Measurements from ENCODE around the gene BCL11B.

BCL11B gene

DNA sequence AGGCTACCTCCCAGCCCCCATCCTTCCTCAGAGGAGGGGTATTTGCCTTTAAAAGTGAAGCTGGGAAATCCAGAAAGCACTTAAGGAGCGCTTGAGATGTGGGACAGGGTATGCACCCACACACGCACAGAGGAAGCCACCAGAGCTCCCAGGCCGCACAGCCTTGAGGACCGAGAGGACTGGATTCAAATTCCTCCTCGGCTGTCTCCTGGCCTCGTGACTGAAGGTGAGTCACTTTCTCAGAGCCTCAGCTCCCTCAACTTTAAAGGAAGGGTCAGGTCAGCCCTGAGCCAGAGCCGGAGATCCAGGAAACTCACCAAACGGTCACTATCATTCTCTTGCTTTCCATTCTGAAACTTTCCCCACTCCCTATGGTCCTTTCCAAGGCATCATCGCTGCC lies 37.6 kb downstream of the BCL11B start:
- CTCF ChIA-PET, result interaction anchor here (0.6 to 0.7 kb wide), 2 partner anchors 31 to 921 kb away, joined by 3 read pairs; no protein-coding TSS in a partner anchor
- POLR2A ChIA-PET, result interaction anchor here (0.9 to 1.4 kb wide), 2 partner anchors 11 to 55 kb away, joined by 3 to 4 read pairs; no protein-coding TSS in a partner anchor
- no peak for TF ChIP-seq FOXA1 (IDR thresholded peaks at IDR 0.05)
- TF ChIP-seq, protein P1, sequence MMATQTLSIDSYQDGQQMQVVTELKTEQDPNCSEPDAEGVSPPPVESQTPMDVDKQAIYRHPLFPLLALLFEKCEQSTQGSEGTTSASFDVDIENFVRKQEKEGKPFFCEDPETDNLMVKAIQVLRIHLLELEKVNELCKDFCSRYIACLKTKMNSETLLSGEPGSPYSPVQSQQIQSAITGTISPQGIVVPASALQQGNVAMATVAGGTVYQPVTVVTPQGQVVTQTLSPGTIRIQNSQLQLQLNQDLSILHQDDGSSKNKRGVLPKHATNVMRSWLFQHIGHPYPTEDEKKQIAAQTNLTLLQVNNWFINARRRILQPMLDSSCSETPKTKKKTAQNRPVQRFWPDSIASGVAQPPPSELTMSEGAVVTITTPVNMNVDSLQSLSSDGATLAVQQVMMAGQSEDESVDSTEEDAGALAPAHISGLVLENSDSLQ (IDR thresholded peaks at IDR 0.05), result no peak
- no peak for TF ChIP-seq ZNF384 (IDR thresholded peaks at IDR 0.05)
- TF ChIP-seq SP1 (IDR thresholded peaks at IDR 0.05), result no peak
- no peak for TF ChIP-seq HDGF (IDR thresholded peaks at IDR 0.05; ENCODE audit: borderline replicate concordance)
- no peak for TF ChIP-seq SUZ12 (IDR thresholded peaks at IDR 0.05)
- no peak for DNase-seq (ENCODE audit: extremely low spot score)

DNA sequence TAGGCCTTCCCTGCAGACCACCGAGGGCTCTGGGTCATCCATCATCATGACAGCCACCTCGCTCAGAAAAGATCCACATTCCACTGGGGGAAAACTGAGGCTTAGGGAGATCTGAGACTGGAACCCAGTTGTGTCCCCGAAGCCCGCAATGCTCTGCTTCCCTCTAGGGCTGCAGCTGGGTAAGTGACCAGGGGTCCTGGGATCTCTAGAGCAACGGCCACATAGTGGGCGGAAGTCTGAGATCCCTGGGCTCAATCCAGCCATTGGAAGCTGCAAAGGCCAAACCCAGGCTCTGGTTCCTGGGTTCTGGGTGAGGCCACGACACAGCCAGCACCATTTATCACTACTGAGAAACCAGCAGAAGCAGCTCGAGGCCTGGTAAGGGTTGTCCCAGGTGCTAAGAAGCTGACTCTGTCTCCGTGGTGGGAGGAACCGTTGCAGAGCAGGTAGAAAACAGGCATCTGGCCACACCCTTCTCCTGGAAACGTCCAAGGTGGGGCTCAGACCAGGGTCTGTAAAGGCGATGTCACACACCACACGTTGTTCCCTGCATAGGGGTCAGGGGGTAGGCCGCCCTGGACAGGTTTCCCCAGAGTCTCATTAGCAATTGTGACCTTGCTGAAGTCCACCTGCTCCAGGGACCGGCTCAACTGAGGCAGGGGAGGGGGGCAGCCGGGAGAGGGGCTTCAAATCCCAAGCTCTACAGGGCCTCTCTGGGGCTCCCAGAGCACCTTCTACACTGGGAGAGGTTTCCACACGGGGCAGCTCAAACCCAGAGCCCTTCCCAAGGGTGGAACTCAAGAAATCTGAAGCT lies 38.6 kb downstream of the BCL11B start:
- ChIA-PET POLR2A (no interaction called here), CTCF (interaction anchor here (0.6 kb wide), 2 partner anchors 197 to 922 kb away, joined by 3 read pairs; no protein-coding TSS in a partner anchor)
- TF ChIP-seq, protein P1 (IDR thresholded peaks at IDR 0.05), result peak; percentile 60
- TF ChIP-seq SUZ12 (IDR thresholded peaks at IDR 0.05), result no peak
- no peak for DNase-seq (ENCODE audit: extremely low spot score)

DNA sequence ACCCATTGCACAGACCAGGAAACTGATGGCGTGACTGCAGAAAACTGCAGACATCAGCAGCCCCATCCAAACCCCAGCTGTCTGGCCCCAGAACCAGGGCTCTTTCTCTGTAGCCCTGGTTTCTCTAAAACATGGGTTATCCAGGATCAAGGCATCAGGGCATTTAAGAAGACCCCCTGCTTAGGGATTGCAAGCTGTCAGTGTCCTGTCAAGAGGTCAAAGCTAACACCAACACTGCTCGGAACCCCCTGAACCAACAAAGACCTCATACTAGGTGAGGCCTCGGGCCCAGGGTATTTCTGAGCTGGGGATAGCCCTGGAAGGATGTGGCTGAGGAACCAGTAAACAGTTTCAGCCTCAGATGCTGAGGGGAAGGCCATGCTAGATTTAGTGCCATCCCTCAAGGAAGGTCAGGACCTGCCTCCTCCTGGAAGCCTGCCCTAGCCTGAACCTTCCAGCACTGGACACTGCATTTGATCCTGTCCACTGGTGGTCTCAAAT lies 39.2 kb downstream of the BCL11B start:
- no peak for DNase-seq (ENCODE audit: extremely low spot score)
- POLR2A ChIA-PET, result no interaction called here
- TF ChIP-seq FOXK2 (IDR thresholded peaks at IDR 0.05) (no peak), SP1 (IDR thresholded peaks at IDR 0.05) (no peak), FOXM1 (IDR thresholded peaks at IDR 0.05; ENCODE audit: borderline replicate concordance) (no peak)
- CTCF ChIA-PET, result interaction anchor here (0.7 to 3.3 kb wide), 2 partner anchors 9 to 157 kb away, joined by 3 to 11 read pairs; no protein-coding TSS in a partner anchor

DNA sequence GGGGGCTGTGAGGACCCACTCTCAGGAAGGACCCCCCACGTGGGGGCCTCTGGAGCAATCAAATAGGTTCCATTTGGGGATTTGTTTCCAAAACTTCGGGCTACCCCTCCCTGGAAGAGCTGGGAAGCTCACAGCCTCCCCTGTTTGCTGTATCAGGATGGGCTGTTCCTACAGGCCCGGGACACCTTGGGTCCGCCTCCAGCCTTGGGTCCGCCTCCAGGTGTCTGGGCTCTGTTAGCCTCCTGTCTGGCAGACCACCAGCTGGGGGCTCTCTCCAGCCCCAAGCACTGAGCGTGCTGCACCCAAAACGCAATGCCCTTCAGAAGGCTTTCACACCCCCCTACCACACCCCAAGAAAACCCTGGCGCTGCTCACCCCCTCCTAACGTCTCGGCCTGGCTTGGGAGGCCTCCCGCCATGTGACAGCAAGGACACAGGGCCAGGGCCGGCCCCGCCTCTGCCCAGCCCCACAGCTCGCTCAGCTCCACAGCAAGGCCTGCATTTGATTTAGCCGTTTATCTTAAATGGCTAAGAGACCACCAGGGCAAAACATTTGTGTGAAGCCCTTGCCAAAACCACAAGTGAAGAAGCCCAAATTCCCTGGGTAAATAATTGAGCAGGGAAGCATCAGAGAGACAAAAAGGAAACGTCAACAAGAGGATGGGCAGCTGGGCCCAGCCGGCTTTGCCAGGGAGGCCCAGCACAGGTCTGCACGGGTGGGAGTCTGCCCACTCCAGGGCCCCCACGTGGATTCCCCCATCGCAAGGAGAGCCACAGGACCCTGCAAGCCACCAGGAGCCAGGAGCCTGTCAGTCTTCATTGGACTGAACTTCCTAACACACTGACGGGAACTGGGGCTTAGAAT lies 39.9 kb downstream of the BCL11B start:
- DNase-seq (ENCODE audit: extremely low spot score), result peak; percentile 33
- POLR2A ChIA-PET, result no interaction called here
- TF ChIP-seq, protein P1 (IDR thresholded peaks at IDR 0.05), result no peak
- TF ChIP-seq TARDBP (IDR thresholded peaks at IDR 0.05) (no peak), SUZ12 (IDR thresholded peaks at IDR 0.05) (no peak)
- CTCF ChIA-PET, result interaction anchor here (0.7 to 3.3 kb wide), 3 partner anchors 10 to 156 kb away, joined by 3 to 11 read pairs (median 5); no protein-coding TSS in a partner anchor

DNA sequence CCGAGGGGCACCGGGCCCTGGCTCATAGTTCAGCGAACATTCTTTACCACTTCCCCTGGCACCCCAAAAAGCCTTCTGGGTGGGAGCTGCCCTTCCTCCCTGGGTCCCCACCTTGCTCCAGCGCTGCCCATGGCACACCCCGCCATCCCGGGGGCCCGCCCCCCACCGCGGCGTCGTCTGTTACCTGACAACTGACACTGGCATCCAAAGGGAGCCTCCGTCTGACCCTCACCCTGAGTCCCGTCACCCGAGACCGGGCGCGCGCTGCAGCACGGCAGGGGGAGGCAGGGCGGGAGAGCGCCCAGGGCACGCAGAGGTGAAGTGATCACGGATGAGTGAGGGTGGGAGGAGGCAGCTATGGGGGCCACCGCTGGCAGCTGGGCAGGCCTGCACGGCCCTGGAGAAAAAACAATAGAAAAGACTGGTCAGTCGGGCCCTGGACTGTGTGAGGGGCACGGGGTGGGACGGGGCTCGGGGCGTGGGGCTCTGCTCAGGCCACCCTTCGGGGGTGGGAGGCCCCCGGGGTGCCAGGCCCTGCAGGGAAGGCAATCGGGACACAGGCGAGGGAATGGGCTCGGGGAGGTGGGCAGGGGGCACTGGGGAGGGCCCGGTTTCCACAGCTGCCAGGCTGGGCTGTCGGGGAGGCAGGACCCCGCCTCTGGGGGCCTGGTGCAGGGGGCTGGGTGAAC lies 40.7 kb downstream of the BCL11B start:
- DNase-seq (ENCODE audit: extremely low spot score), result no peak
- no peak for TF ChIP-seq SP1 (IDR thresholded peaks at IDR 0.05)
- no peak for TF ChIP-seq ELF4 (IDR thresholded peaks at IDR 0.05)
- no peak for TF ChIP-seq FOXM1 (IDR thresholded peaks at IDR 0.05; ENCODE audit: borderline replicate concordance)
- TF ChIP-seq FOXK2 (IDR thresholded peaks at IDR 0.05), result no peak
- TF ChIP-seq TARDBP (IDR thresholded peaks at IDR 0.05), result no peak
- TF ChIP-seq, protein P1 (IDR thresholded peaks at IDR 0.05), result no peak
- no peak for TF ChIP-seq NFRKB (IDR thresholded peaks at IDR 0.05)
- no peak for TF ChIP-seq SUZ12 (IDR thresholded peaks at IDR 0.05)
- TF ChIP-seq FOXA1 (IDR thresholded peaks at IDR 0.05), result no peak
- TF ChIP-seq ARNT (IDR thresholded peaks at IDR 0.05), result no peak
- no peak for TF ChIP-seq L3MBTL2 (conservative IDR thresholded peaks at IDR 0.05)
- TF ChIP-seq HDGF (IDR thresholded peaks at IDR 0.05; ENCODE audit: borderline replicate concordance), result no peak
- no peak for TF ChIP-seq ZNF384 (IDR thresholded peaks at IDR 0.05)
- no peak for TF ChIP-seq LEF1 (IDR thresholded peaks at IDR 0.05; ENCODE audit: borderline replicate concordance)
- no peak for TF ChIP-seq CTBP1 (IDR thresholded peaks at IDR 0.05; ENCODE audit: borderline replicate concordance)
- TF ChIP-seq BHLHE40 (IDR thresholded peaks at IDR 0.05; ENCODE audit: borderline replicate concordance), result no peak
- ChIA-PET POLR2A (no interaction called here), CTCF (interaction anchor here (0.5 to 3.3 kb wide), 4 partner anchors 10 to 994 kb away, joined by 5 to 11 read pairs (median 6); no protein-coding TSS in a partner anchor)

All from HEK293T (cell line).